Heart right ventricle (tissue), 16 donors: Measurements from ENCODE around the gene BLOC1S3. TPM values are rescaled to one million over a fixed set of nuclear protein-coding genes. Genes with fewer than 3 reads are reported as not detected.

Experiments used
- ATAC-seq, 8 donors: fragments of 200-7000 bp; cut with Tn5 transposase; one replicate each; pipeline ENCODE4 v1.9.1; 2020; ENCODE audit warnings: mild to moderate bottlenecking in 8 of 8, moderate library complexity in 8 of 8, moderate number of reproducible peaks in 1 of 8
- DNase-seq, 2 donors: peaks; one replicate each; pipeline ENCODE4 v3.0.0-alpha.2; 2020
- H3K27ac ChIP-seq, 10 donors: fragments of 200-600 bp; sonication (generic) in 2 of 10; one replicate each; pipeline versions ENCODE4 v1.5.0 to v1.8.0; 2020 to 2022; ENCODE audit warnings: mild to moderate bottlenecking in 3 of 10
- H3K27me3 ChIP-seq, 7 donors: fragments of 200-600 bp; one replicate each; pipeline ENCODE4 v1.8.0; 2021 to 2022; ENCODE audit warnings: mild to moderate bottlenecking in 2 of 7
- H3K36me3 ChIP-seq, 9 donors: fragments of 200-600 bp; sonication (generic) in 1 of 9; one replicate each; pipeline versions ENCODE4 v1.5.0 to v1.8.0; 2020 to 2022; ENCODE audit warnings: mild to moderate bottlenecking in 2 of 9
- H3K4me1 ChIP-seq, 9 donors: fragments of 200-600 bp; sonication (generic) in 1 of 9; one replicate each; pipeline versions ENCODE4 v1.5.0 to v1.8.0; 2020 to 2022; ENCODE audit warnings: mild to moderate bottlenecking in 4 of 9
- H3K4me3 ChIP-seq, 10 donors: fragments of 200-600 bp; sonication (generic) in 2 of 10; one replicate each; pipeline versions ENCODE4 v1.5.0 to v1.8.0; 2020 to 2022; ENCODE audit warnings: mild to moderate bottlenecking in 7 of 10, moderate library complexity in 2 of 10
- H3K9me3 ChIP-seq, 11 donors: fragments of 200-600 bp in 10 of 11; sonication (generic) in 2 of 11; one replicate each; pipeline versions ENCODE4 v1.5.0 to v1.8.0; 2013 to 2022; ENCODE audit warnings: mild to moderate bottlenecking in 2 of 11, control low read depth in 1 of 11, moderate library complexity in 1 of 11
- CTCF ChIP-seq, 9 donors: fragments of 200-600 bp; sonication (generic) in 2 of 9; IDR thresholded peaks; one replicate each; pipeline versions ENCODE4 v1.5.0 to v1.8.0; 2021 to 2022; ENCODE audit warnings: antibody characterized with exemption in 9 of 9, mild to moderate bottlenecking in 5 of 9, moderate library complexity in 1 of 9
- WGBS, 2 donors: extraction: QIAGEN DNeasy Blood & Tissue Kit; methylation state at CpG; one replicate each; pipeline ENCODE4 v1.1.7; 2013; ENCODE audit warnings: inconsistent platforms in 1 of 2; 5-methylcytosine and 5-hydroxymethylcytosine counted together
- intact Hi-C, 10 donors: fragments of 100-400 bp; cut with DNase I; formaldehyde crosslinking; loops; one replicate each; pipeline versions ENCODE4 v1.11.1 to v1.14.2; 2022
- long read RNA-seq, 3 donors: library from polyadenylated mRNA; unstranded; transcript quantifications; one replicate each; pipeline ENCODE4 v2.0.0, GENCODE V29; 2020 to 2021
- polyA plus RNA-seq, 2 donors: library from polyadenylated mRNA; stranded (reverse); fragments of 200-250 nt; gene quantifications; one replicate each; pipeline ENCODE4 v1.2.3, GENCODE V29; 2013
- total RNA-seq, 10 donors: library from RNA; stranded (reverse); fragmentation: NEBNext Ultra II Directional in 3 of 10; extraction: Animal tissue kit (Norgen Biotek cat#: 25700) in 3 of 10; gene quantifications; one replicate each; pipeline versions ENCODE4 v1.2.1 to v1.2.4, GENCODE V29; 2021 to 2023
- donor health status: Arrhythmogenic right ventricular cardiomyopathy.
- donor health status: ischemic (EF 13 %, LVEDD 7.1; RV severe dilation, severe dysfunction).
- donor health status: healthy with polysubstance abuse.
- donor health status: DM: no; HTN: yes; CAD: no.
- donor health status: DM: no; HTN: no; CAD: no.
- donor health status: ischemic (EF 25% LVEDD 6.9; RV normal size, moderate dysfunction).
- donor health status: ischemic (EF 25% LVEDD 5.7; RV mildly dilated, moderate dysfunction).
- donor health status: healthy.
- donor health status: DM: yes; HTN: yes; CAD: no.
- donor health status: Ischemic cardiomyopathy.
- donor health status: ischemic (EF 35%, LVEDD 5.7; RV mildly dilated, moderate dysfunction).
- donor health status: nonischemic (EF 11% LVEDD 7.7; RV severe dilation, severe dysfunction).
- donor health status: DM: yes; HTN: yes; CAD: no.
- donor health status: PGD.
- donor health status: ischemic (EF 29% LVEDD 5.4; RV normal size, mild dysfunction).
- donor health status: nonischemic (EF 23%, LVEDD 6.1; RV moderate dilation, normal function).

BLOC1S3 gene, protein sequence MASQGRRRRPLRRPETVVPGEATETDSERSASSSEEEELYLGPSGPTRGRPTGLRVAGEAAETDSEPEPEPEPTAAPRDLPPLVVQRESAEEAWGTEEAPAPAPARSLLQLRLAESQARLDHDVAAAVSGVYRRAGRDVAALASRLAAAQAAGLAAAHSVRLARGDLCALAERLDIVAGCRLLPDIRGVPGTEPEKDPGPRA
- total RNA-seq (1 to 10 TPM; 2.8 to 8.6 (median 4.8) TPM), polyA plus RNA-seq (1 to 10 TPM; 2.2 to 6.1 TPM)
- long read RNA-seq, donor 1, partial matches to known transcripts, result 0 of 2 reads
- long read RNA-seq, donor 1, other reads (novel, unspliced or antisense), result 0 of 2 reads
- long read RNA-seq, donor 2, partial matches to known transcripts, result 0 of 1 reads
- long read RNA-seq, donor 2, other reads (novel, unspliced or antisense), result 0 of 1 reads
- long read RNA-seq, donor 3, partial matches to known transcripts, result 0 of 1 reads
- long read RNA-seq, donor 3, other reads (novel, unspliced or antisense), result 0 of 1 reads

GRCh38 chr19:45178262-45179071 lies at the start of gene BLOC1S3:
Gene BLOC1S3, plus strand, starts transcription at chr19:45178784. Its CDS starts 513 bp downstream, at chr19:45179297.
- peak in 8 of 9 donors; percentile 44 to 72 (median 53) for TF ChIP-seq CTCF (IDR thresholded peaks at IDR 0.05)
- Histone ChIP-seq H3K4me1 (peaks cover 3 to 43% (median 31%) of the 10 kb centered on the region in 9 donors), H3K27me3 (no peaks in the 10 kb centered on the region), H3K36me3 (peaks cover 0 to 18% (median 0%) of the 10 kb centered on the region in 9 donors), H3K9me3 (no peaks in the 10 kb centered on the region), H3K27ac (peak within 1 kb of the TSS; percentile 55 to 93 (median 87)), H3K4me3 (peak within 1 kb of the TSS; percentile 62 to 96 (median 83))
- ATAC-seq (peak; percentile 96 to 98 (median 98)), DNase-seq (peak; percentile 100)
- intact Hi-C loops, result loop anchor here in 4 of 10 donors (1.0 to 10.0 kb wide), 4 partner anchors 76 to 284 kb away; partner anchors contain the start of genes PPP1R37 (in 2 of the 4) and TOMM40 (in 1 of the 4)
- WGBS, 2 donors, result 0% methylated on average over 50 to 51 of the region's 51 CpGs

DNA sequence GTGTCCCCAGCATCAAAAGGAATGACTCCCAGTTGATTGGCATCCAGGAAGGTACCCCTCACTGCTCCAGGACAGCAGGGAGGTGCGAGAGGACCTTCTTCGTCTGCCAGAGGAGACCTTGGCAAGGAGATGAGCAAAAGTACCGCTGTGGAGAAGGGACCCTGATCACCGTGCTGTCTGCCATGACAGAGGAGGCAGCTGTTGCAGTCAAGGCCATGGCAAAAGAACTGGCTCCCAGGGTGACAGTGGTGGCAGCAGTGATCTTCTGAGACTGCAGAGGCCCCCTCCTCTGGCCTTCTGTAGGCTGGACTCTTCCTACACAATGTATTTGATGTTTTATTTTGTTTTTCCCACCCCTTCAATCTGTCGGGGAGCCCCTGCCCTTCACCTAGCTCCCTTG lies 49.8 kb upstream of the BLOC1S3 start:
- no peak for TF ChIP-seq CTCF (IDR thresholded peaks at IDR 0.05)
- DNase-seq (no peak), ATAC-seq (no peak)
- Histone ChIP-seq H3K36me3 (peaks cover 0 to 6% (median 0%) of the 10 kb centered on the region in 9 donors), H3K27ac (no peak overlapping the region), H3K27me3 (no peaks in the 10 kb centered on the region), H3K9me3 (no peaks in the 10 kb centered on the region), H3K4me1 (peaks cover 0 to 7% (median 0%) of the 10 kb centered on the region in 9 donors), H3K4me3 (no peak overlapping the region)
- WGBS, 2 donors, result 91 to 94% methylated on average over 5 of the region's 5 CpGs
- intact Hi-C loops, result no loop called here

- peaks cover 0 to 7% (median 0%) of the 10 kb centered on the region in 9 donors for H3K4me1 ChIP-seq
- no peaks in the 10 kb centered on the region for H3K27me3 ChIP-seq
- intact Hi-C loops, result no loop called here
- peaks cover 0 to 14% (median 0%) of the 10 kb centered on the region in 9 donors for H3K36me3 ChIP-seq
- TF ChIP-seq CTCF (IDR thresholded peaks at IDR 0.05), result no peak
- H3K4me3 ChIP-seq, result no peak overlapping the region
- ATAC-seq (no peak), DNase-seq (no peak)
- no peak overlapping the region for H3K27ac ChIP-seq
- H3K9me3 ChIP-seq, result no peaks in the 10 kb centered on the region
- WGBS, 2 donors, result 87 to 91% methylated on average over 13 of the region's 13 CpGs
Observed at GRCh38 chr19:45130236-45130635, 48.3 kb upstream of the BLOC1S3 start.
